Measurements from ENCODE around the gene CREB3L2.

The CREB3L2 gene

GRCh38 chr7:137940656-137941518 lies 61.0 kb downstream of the CREB3L2 start:
- Mint-ChIP-seq H3K27me3 (no peaks in the 10 kb centered on the region), H3K4me3 (no peak overlapping the region), H3K9me3 (no peaks in the 10 kb centered on the region), H3K36me3 (peaks cover 2% of the 10 kb centered on the region), H3K4me1 (peaks cover 22% of the 10 kb centered on the region), H3K27ac (no peak overlapping the region)
- CTCF ChIA-PET, result interaction anchor here (1.1 kb wide), 1 partner anchor 65 kb away, joined by 3 read pairs; no protein-coding TSS in a partner anchor
- DNase-seq, result no peak

- DNase-seq, result no peak
- no peaks in the 10 kb centered on the region for H3K27me3 Mint-ChIP-seq
- H3K27ac Mint-ChIP-seq, result no peak overlapping the region
- CTCF ChIA-PET, result interaction anchor here (1.1 kb wide), 1 partner anchor 66 kb away, joined by 3 read pairs; no protein-coding TSS in a partner anchor
- H3K4me3 Mint-ChIP-seq, result no peak overlapping the region
- H3K9me3 Mint-ChIP-seq, result no peaks in the 10 kb centered on the region
- H3K36me3 Mint-ChIP-seq, result peaks cover 2% of the 10 kb centered on the region
- H3K4me1 Mint-ChIP-seq, result peaks cover 27% of the 10 kb centered on the region
Measured at GRCh38 chr7:137940218-137940617, 61.7 kb downstream of the CREB3L2 start.

GRCh38 chr7:137937202-137937560 lies 64.7 kb downstream of the CREB3L2 start:
- Mint-ChIP-seq H3K27me3 (no peaks in the 10 kb centered on the region), H3K27ac (no peak overlapping the region), H3K4me3 (no peak overlapping the region), H3K9me3 (no peaks in the 10 kb centered on the region), H3K36me3 (peaks cover 21% of the 10 kb centered on the region), H3K4me1 (peaks cover 43% of the 10 kb centered on the region)
- CTCF ChIA-PET, result interaction anchor here (1.0 kb wide), 1 partner anchor 66 kb away, joined by 3 read pairs; no protein-coding TSS in a partner anchor
- DNase-seq, result no peak

GRCh38 chr7:137936509-137937201 lies 65.2 kb downstream of the CREB3L2 start:
- CTCF ChIA-PET, result interaction anchor here (1.0 to 1.7 kb wide), 2 partner anchors 55 to 66 kb away, joined by 3 to 5 read pairs; no protein-coding TSS in a partner anchor
- H3K4me3 Mint-ChIP-seq, result no peak overlapping the region
- H3K27me3 Mint-ChIP-seq, result no peaks in the 10 kb centered on the region
- H3K4me1 Mint-ChIP-seq, result peaks cover 40% of the 10 kb centered on the region
- DNase-seq, result no peak
- H3K9me3 Mint-ChIP-seq, result no peaks in the 10 kb centered on the region
- H3K36me3 Mint-ChIP-seq, result peaks cover 24% of the 10 kb centered on the region
- H3K27ac Mint-ChIP-seq, result peak overlapping the region; percentile 93

- peak overlapping the region; percentile 71 for H3K4me3 Mint-ChIP-seq
- H3K27me3 Mint-ChIP-seq, result no peaks in the 10 kb centered on the region
- peaks cover 40% of the 10 kb centered on the region for H3K4me1 Mint-ChIP-seq
- peak overlapping the region; percentile 93 for H3K27ac Mint-ChIP-seq
- H3K9me3 Mint-ChIP-seq, result no peaks in the 10 kb centered on the region
- DNase-seq, result peak; percentile 27
- CTCF ChIA-PET, result interaction anchor here (1.7 kb wide), 1 partner anchor 56 kb away, joined by 5 read pairs; no protein-coding TSS in a partner anchor
- peaks cover 23% of the 10 kb centered on the region for H3K36me3 Mint-ChIP-seq
Measured at GRCh38 chr7:137935884-137936508, 65.9 kb downstream of the CREB3L2 start.

- Mint-ChIP-seq H3K27ac (peak overlapping the region; percentile 93), H3K4me3 (peak overlapping the region; percentile 71), H3K36me3 (peaks cover 25% of the 10 kb centered on the region), H3K9me3 (no peaks in the 10 kb centered on the region), H3K4me1 (peaks cover 40% of the 10 kb centered on the region), H3K27me3 (no peaks in the 10 kb centered on the region)
- CTCF ChIA-PET, result interaction anchor here (1.2 to 1.7 kb wide), 4 partner anchors 11 to 67 kb away, joined by 3 to 7 read pairs (median 6); partner anchors contain the start of gene CREB3L2
- no peak for DNase-seq
Measured at GRCh38 chr7:137934941-137935883, 66.7 kb downstream of the CREB3L2 start.

- H3K27ac Mint-ChIP-seq, result peak overlapping the region; percentile 93
- CTCF ChIA-PET, result interaction anchor here (0.9 to 1.3 kb wide), 5 partner anchors 10 to 75 kb away, joined by 3 to 7 read pairs (median 3); partner anchors contain the start of gene CREB3L2
- DNase-seq, result no peak
- peaks cover 40% of the 10 kb centered on the region for H3K4me1 Mint-ChIP-seq
- no peaks in the 10 kb centered on the region for H3K27me3 Mint-ChIP-seq
- peak overlapping the region; percentile 71 for H3K4me3 Mint-ChIP-seq
- no peaks in the 10 kb centered on the region for H3K9me3 Mint-ChIP-seq
- peaks cover 25% of the 10 kb centered on the region for H3K36me3 Mint-ChIP-seq
Measured at GRCh38 chr7:137934176-137934826, 67.6 kb downstream of the CREB3L2 start.

GRCh38 chr7:137933270-137934017 lies 68.4 kb downstream of the CREB3L2 start:
- no peak overlapping the region for H3K4me3 Mint-ChIP-seq
- no peaks in the 10 kb centered on the region for H3K9me3 Mint-ChIP-seq
- DNase-seq, result no peak
- H3K27me3 Mint-ChIP-seq, result no peaks in the 10 kb centered on the region
- H3K4me1 Mint-ChIP-seq, result peaks cover 40% of the 10 kb centered on the region
- H3K36me3 Mint-ChIP-seq, result peaks cover 27% of the 10 kb centered on the region
- CTCF ChIA-PET, result interaction anchor here (0.9 to 1.5 kb wide), 4 partner anchors 29 to 76 kb away, joined by 3 to 6 read pairs (median 3); no protein-coding TSS in a partner anchor
- peak overlapping the region; percentile 60 for H3K27ac Mint-ChIP-seq

- Mint-ChIP-seq H3K9me3 (no peaks in the 10 kb centered on the region), H3K27ac (no peak overlapping the region), H3K27me3 (no peaks in the 10 kb centered on the region), H3K4me3 (no peak overlapping the region), H3K4me1 (peaks cover 40% of the 10 kb centered on the region), H3K36me3 (peaks cover 27% of the 10 kb centered on the region)
- CTCF ChIA-PET, result interaction anchor here (1.2 to 1.5 kb wide), 2 partner anchors 29 to 30 kb away, joined by 3 to 6 read pairs; no protein-coding TSS in a partner anchor
- no peak for DNase-seq
Measured at GRCh38 chr7:137932881-137933269, 69.0 kb downstream of the CREB3L2 start.

- peaks cover 35% of the 10 kb centered on the region for H3K36me3 Mint-ChIP-seq
- H3K4me3 Mint-ChIP-seq, result no peak overlapping the region
- no peak for DNase-seq
- CTCF ChIA-PET, result no interaction called here
- H3K27ac Mint-ChIP-seq, result no peak overlapping the region
- H3K27me3 Mint-ChIP-seq, result no peaks in the 10 kb centered on the region
- H3K9me3 Mint-ChIP-seq, result no peaks in the 10 kb centered on the region
- peaks cover 40% of the 10 kb centered on the region for H3K4me1 Mint-ChIP-seq
Measured at GRCh38 chr7:137931823-137932222, 70.1 kb downstream of the CREB3L2 start.

- DNase-seq, result no peak
- Mint-ChIP-seq H3K27ac (no peak overlapping the region), H3K9me3 (no peaks in the 10 kb centered on the region), H3K4me1 (peaks cover 29% of the 10 kb centered on the region), H3K27me3 (no peaks in the 10 kb centered on the region), H3K4me3 (no peak overlapping the region), H3K36me3 (peaks cover 43% of the 10 kb centered on the region)
- CTCF ChIA-PET, result no interaction called here
Measured at GRCh38 chr7:137930581-137930980, 71.3 kb downstream of the CREB3L2 start.

- CTCF ChIA-PET, result interaction anchor here (0.6 kb wide), 1 partner anchor 80 kb away, joined by 3 read pairs; no protein-coding TSS in a partner anchor
- no peak for DNase-seq
- Mint-ChIP-seq H3K4me3 (no peak overlapping the region), H3K9me3 (no peaks in the 10 kb centered on the region), H3K27ac (no peak overlapping the region), H3K4me1 (peaks cover 12% of the 10 kb centered on the region), H3K27me3 (no peaks in the 10 kb centered on the region), H3K36me3 (peaks cover 46% of the 10 kb centered on the region)
Measured at GRCh38 chr7:137928626-137929025, 73.3 kb downstream of the CREB3L2 start.
